ENCODE results near the gene COL6A5. TPM values are rescaled to one million over a fixed set of nuclear protein-coding genes. Genes with fewer than 3 reads are reported as not detected.

The COL6A5 gene
- total RNA-seq, 1 donor from 2014 or later: 0.07 TPM

DNA sequence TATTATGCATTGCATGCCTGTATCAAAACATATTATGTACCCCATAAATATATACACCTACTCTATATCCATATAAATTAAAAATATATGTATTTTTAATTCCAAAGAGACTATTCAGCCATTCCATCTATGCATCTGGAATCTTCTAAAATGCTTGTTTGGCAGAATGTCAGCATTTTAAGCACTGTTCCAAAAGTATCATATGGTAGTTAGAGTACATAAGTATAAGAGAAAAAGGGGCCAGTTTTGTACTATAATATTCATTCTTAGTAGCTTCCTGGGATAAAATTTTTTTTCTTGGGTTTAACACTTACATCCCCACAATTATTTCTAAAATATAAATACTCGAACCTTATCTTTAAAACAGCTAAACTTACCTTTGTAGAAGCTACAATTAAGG is 111.1 kb downstream of the COL6A5 start:
- H3K4me1 Mint-ChIP-seq: peaks cover 18% of the 10 kb centered on the region
- peaks cover 11% of the 10 kb centered on the region for H3K9me3 Mint-ChIP-seq
- H3K4me3 Mint-ChIP-seq: no peak overlapping the region
- peaks cover 3% of the 10 kb centered on the region for H3K36me3 Mint-ChIP-seq
- H3K27ac Mint-ChIP-seq: no peak overlapping the region
- no peaks in the 10 kb centered on the region for H3K27me3 Mint-ChIP-seq (ENCODE audit: low read depth)
- TF ChIP-seq, protein P1, sequence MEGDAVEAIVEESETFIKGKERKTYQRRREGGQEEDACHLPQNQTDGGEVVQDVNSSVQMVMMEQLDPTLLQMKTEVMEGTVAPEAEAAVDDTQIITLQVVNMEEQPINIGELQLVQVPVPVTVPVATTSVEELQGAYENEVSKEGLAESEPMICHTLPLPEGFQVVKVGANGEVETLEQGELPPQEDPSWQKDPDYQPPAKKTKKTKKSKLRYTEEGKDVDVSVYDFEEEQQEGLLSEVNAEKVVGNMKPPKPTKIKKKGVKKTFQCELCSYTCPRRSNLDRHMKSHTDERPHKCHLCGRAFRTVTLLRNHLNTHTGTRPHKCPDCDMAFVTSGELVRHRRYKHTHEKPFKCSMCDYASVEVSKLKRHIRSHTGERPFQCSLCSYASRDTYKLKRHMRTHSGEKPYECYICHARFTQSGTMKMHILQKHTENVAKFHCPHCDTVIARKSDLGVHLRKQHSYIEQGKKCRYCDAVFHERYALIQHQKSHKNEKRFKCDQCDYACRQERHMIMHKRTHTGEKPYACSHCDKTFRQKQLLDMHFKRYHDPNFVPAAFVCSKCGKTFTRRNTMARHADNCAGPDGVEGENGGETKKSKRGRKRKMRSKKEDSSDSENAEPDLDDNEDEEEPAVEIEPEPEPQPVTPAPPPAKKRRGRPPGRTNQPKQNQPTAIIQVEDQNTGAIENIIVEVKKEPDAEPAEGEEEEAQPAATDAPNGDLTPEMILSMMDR (IDR thresholded peaks at IDR 0.05; ENCODE audit: unreplicated experiment): no peak
- no peak for DNase-seq (ENCODE audit: low spot score in 2 of 2, unreplicated experiment in 2 of 2)

DNA sequence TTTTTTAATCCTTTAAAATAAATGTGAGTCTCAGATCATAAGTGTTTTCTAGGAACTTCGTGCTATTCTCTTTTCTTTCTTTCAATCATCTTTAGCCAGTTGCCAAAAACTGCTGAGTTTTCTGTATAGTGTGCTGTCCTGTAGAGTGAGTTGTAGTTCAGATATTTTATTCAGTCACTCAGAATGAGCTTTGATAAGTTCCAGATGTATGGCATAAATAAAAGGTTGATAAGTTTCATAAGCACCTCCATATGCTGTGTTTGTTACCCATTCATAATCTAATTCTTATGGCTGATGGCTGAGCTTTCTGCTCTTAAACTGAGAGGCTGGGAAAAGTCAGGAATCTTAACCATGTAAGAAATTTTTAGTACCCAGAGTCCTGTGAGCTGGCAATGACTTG is 112.2 kb downstream of the COL6A5 start:
- Mint-ChIP-seq H3K4me3 (peak overlapping the region; percentile 10), H3K9me3 (peaks cover 3% of the 10 kb centered on the region), H3K4me1 (peaks cover 24% of the 10 kb centered on the region), H3K27ac (peak overlapping the region; percentile 91), H3K27me3 (ENCODE audit: low read depth) (no peaks in the 10 kb centered on the region), H3K36me3 (peaks cover 2% of the 10 kb centered on the region)
- DNase-seq (ENCODE audit: low spot score in 2 of 2, unreplicated experiment in 2 of 2): no peak
- TF ChIP-seq, protein P1 (IDR thresholded peaks at IDR 0.05; ENCODE audit: unreplicated experiment): no peak

DNA sequence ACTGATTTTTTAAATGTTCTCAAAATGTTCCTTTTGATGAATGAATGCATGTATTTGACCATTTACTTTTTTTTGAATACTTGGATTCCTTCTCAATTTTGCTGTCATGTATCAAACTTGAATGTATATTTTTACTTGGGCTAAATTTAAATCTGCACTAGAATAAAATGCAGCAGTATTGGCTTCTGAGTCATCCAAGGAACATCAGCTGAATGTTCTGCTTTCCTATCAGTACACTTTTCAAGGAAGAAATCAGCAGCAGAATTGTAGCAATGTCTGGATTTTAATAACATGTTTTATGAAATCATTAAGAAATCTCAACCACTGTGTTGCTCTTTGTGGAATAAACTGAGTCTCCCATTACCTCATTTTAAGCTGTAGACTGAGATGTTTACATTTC is 114.5 kb downstream of the COL6A5 start:
- no peaks in the 10 kb centered on the region for H3K36me3 Mint-ChIP-seq
- H3K27ac Mint-ChIP-seq: no peak overlapping the region
- DNase-seq (ENCODE audit: low spot score in 2 of 2, unreplicated experiment in 2 of 2): no peak
- no peaks in the 10 kb centered on the region for H3K27me3 Mint-ChIP-seq (ENCODE audit: low read depth)
- TF ChIP-seq, protein P1 (IDR thresholded peaks at IDR 0.05; ENCODE audit: unreplicated experiment): no peak
- no peaks in the 10 kb centered on the region for H3K9me3 Mint-ChIP-seq
- H3K4me3 Mint-ChIP-seq: no peak overlapping the region
- peaks cover 24% of the 10 kb centered on the region for H3K4me1 Mint-ChIP-seq

DNA sequence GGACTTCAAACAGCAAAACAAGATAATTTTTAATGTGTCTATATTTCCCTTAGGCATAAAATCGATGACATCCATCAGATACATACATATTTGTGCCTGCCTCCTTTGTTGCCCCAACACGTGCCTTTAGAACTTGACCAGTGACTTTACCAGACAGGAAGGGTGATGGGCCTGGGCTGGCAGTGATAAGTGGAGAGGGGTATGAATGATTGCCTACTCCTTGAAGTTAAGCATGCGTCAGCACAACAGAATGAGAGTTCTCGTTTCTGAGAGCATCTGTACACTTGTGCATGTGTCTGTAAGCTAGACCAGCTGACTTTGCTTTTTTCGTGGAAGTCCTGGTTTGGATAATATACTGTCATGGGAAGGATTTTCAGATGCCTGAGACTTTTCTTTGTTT is 116.6 kb downstream of the COL6A5 start:
- no peak for DNase-seq (ENCODE audit: low spot score in 2 of 2, unreplicated experiment in 2 of 2)
- no peaks in the 10 kb centered on the region for H3K36me3 Mint-ChIP-seq
- TF ChIP-seq, protein P1 (IDR thresholded peaks at IDR 0.05; ENCODE audit: unreplicated experiment): no peak
- no peaks in the 10 kb centered on the region for H3K27me3 Mint-ChIP-seq (ENCODE audit: low read depth)
- no peak overlapping the region for H3K27ac Mint-ChIP-seq
- peaks cover 20% of the 10 kb centered on the region for H3K4me1 Mint-ChIP-seq
- H3K9me3 Mint-ChIP-seq: no peaks in the 10 kb centered on the region
- no peak overlapping the region for H3K4me3 Mint-ChIP-seq

DNA sequence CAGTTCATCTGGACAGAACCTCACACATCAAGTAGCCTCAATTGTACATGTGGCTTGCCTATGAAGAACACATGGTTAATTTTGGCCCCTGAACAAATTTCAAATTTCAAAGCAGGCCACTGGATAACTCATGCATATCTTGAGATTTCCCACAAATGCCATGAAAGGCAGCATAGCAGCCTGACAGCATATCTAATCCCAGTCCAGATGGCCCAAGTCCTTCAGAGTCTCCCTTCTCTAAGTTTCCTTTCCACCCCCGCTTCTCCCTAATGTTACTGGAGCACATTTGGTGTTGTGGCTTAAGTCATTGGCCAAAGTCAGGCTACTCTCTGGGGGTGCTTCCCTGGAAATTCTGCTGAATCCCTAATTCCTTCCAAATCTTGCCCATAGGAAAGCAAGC is 117.7 kb downstream of the COL6A5 start:
- Mint-ChIP-seq H3K27me3 (ENCODE audit: low read depth) (no peaks in the 10 kb centered on the region), H3K4me3 (no peak overlapping the region), H3K9me3 (no peaks in the 10 kb centered on the region), H3K27ac (no peak overlapping the region), H3K36me3 (no peaks in the 10 kb centered on the region), H3K4me1 (peaks cover 12% of the 10 kb centered on the region)
- no peak for DNase-seq (ENCODE audit: low spot score in 2 of 2, unreplicated experiment in 2 of 2)
- TF ChIP-seq, protein P1 (IDR thresholded peaks at IDR 0.05; ENCODE audit: unreplicated experiment): no peak

DNA sequence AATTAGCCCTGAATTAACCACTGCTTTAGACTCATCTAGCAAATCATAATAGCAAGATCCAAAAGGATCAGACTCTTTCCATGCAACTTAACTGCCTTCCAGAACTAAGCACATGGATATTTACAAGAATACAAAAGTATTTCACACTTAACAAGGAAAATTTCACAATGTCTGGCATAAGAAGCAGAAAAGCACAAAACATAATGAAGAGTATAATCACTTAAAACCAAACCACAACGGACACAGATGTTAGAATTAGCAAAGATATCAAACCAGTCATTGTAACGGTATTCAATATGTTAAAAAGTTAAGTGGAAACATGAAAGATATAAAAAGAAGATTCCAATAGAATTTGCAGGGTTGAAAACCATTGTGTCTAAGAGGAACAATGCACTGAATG is 120.0 kb downstream of the COL6A5 start:
- Mint-ChIP-seq H3K4me3 (no peak overlapping the region), H3K27ac (no peak overlapping the region), H3K9me3 (no peaks in the 10 kb centered on the region), H3K36me3 (no peaks in the 10 kb centered on the region), H3K27me3 (ENCODE audit: low read depth) (no peaks in the 10 kb centered on the region), H3K4me1 (peaks cover 22% of the 10 kb centered on the region)
- TF ChIP-seq, protein P1 (IDR thresholded peaks at IDR 0.05; ENCODE audit: unreplicated experiment): no peak
- no peak for DNase-seq (ENCODE audit: low spot score in 2 of 2, unreplicated experiment in 2 of 2)
